H1 (cell line): ENCODE measurements around the gene MOSMO. TPM values are rescaled to one million over a fixed set of nuclear protein-coding genes. Genes with fewer than 3 reads are reported as not detected.

Source experiments
- CTCF ChIA-PET: fragments of 300-600 bp; sonication (Branson Sonifier 250); formaldehyde crosslinking; loops from one replicate; lab custom pipeline; 2021; ENCODE audit not compliant: partially characterized antibody; lab: Charles Lee
- POLR2A ChIA-PET: fragments of 300-600 bp; sonication (Branson Sonifier 250); formaldehyde crosslinking; loops from one replicate; lab custom pipeline; 2021; ENCODE audit warnings: inconsistent platforms; ENCODE audit not compliant: partially characterized antibody; lab: Charles Lee
- DNase-seq, 2 experiments: peaks; one replicate each; pipeline versions ENCODE4 v3.0.0 to v3.0.0-alpha.2; 2010 to 2022; ENCODE audit warnings: low spot score in 2 of 2, low read depth in 1 of 2, mixed read lengths in 1 of 2
- FAIRE-seq: peaks from 2 replicates; lab custom pipeline; 2011; peaks lifted over from hg19 to GRCh38; lab: Jason Lieb, UNC
- H2AFZ ChIP-seq: 2 replicates; pipeline ENCODE4 v1.8.1; 2012; ENCODE audit warnings: low read length, inconsistent platforms
- H2AK5ac ChIP-seq: 2 replicates; pipeline ENCODE4 v1.6.1; 2013; ENCODE audit warnings: low read depth, low read length
- H2BK120ac ChIP-seq: replicated peaks from 2 replicates; pipeline ENCODE3; 2013; ENCODE audit warnings: low read depth, low read length, inconsistent platforms
- H2BK12ac ChIP-seq: 2 replicates; pipeline ENCODE4 v1.6.1; 2013; ENCODE audit warnings: low read depth, low read length
- H2BK15ac ChIP-seq: 2 replicates; pipeline ENCODE4 v1.6.1; 2013; ENCODE audit warnings: low read length
- H2BK20ac ChIP-seq: 2 replicates; pipeline ENCODE4 v1.6.1; 2013; ENCODE audit warnings: low read length
- H2BK5ac ChIP-seq: 2 replicates; pipeline ENCODE4 v1.6.1; 2013; ENCODE audit warnings: low read depth, low read length
- H3K14ac ChIP-seq: 2 replicates; pipeline ENCODE4 v1.6.1; 2013; ENCODE audit warnings: inconsistent platforms; ENCODE audit not compliant: insufficient read length
- H3K18ac ChIP-seq: 2 replicates; pipeline ENCODE4 v1.6.1; 2013; ENCODE audit warnings: low read length; ENCODE audit errors: extremely low read depth
- H3K23ac ChIP-seq: 2 replicates; pipeline ENCODE4 v1.6.1; 2013; ENCODE audit warnings: inconsistent platforms; ENCODE audit not compliant: insufficient read length
- H3K23me2 ChIP-seq: 2 replicates; pipeline ENCODE4 v1.6.1; 2013; ENCODE audit warnings: low read depth, low read length
- H3K27ac ChIP-seq: 2 replicates; pipeline ENCODE4 v1.6.1; 2011; ENCODE audit warnings: low read depth, low read length, inconsistent platforms
- H3K27me3 ChIP-seq, 4 experiments: replicated peaks in 1 of 4; 1 replicate in 1 of 4; 2 replicates in 3 of 4; pipeline versions ENCODE4 v1.6.1 to v1.8.1; 2011 to 2013; ENCODE audit warnings: low read length in 3 of 4, mild to moderate bottlenecking in 3 of 4, inconsistent platforms in 2 of 4, mixed read lengths in 2 of 4, moderate library complexity in 1 of 4; ENCODE audit not compliant: control insufficient read depth in 3 of 4, insufficient read depth in 3 of 4; ENCODE audit errors: extremely low read depth in 1 of 4
- H3K36me3 ChIP-seq, 4 experiments: 2 replicates each; pipeline versions ENCODE4 v1.6.1 to v1.8.1; 2011 to 2013; ENCODE audit warnings: mild to moderate bottlenecking in 4 of 4, low read length in 3 of 4, moderate library complexity in 2 of 4, control low read depth in 1 of 4, inconsistent platforms in 1 of 4; ENCODE audit not compliant: insufficient read depth in 4 of 4, control insufficient read depth in 2 of 4
- H3K4ac ChIP-seq: replicated peaks from 2 replicates; pipeline ENCODE3; 2013; ENCODE audit warnings: low read length, low read depth, mixed read lengths, inconsistent platforms; ENCODE audit not compliant: insufficient read length
- H3K4me1 ChIP-seq, 4 experiments: replicated peaks in 1 of 4; 1 replicate in 1 of 4; 2 replicates in 3 of 4; pipeline versions ENCODE4 v1.6.1 to v1.8.1; 2011 to 2013; ENCODE audit warnings: low read length in 3 of 4, inconsistent platforms in 2 of 4, mixed read lengths in 1 of 4; ENCODE audit not compliant: insufficient read depth in 4 of 4, control insufficient read depth in 3 of 4
- H3K4me2 ChIP-seq, 2 experiments: 2 replicates each; pipeline versions ENCODE4 v1.6.1 to v1.8.1; 2011 to 2013; ENCODE audit warnings: low read depth in 2 of 2, low read length in 2 of 2, control low read depth in 1 of 2, inconsistent platforms in 1 of 2, mild to moderate bottlenecking in 1 of 2; ENCODE audit not compliant: insufficient read depth in 1 of 2
- H3K4me3 ChIP-seq, 4 experiments: fragments of 200-600, 300-600 bp in 1 of 4; sonication (generic), shearing (Covaris generic), sonication (Bioruptor Twin) in 1 of 4; 2 replicates each; pipeline versions ENCODE4 v1.5.1 to v1.8.1; 2011 to 2016; ENCODE audit warnings: low read length in 4 of 4, low read depth in 3 of 4, control low read depth in 2 of 4, inconsistent platforms in 2 of 4, mild to moderate bottlenecking in 2 of 4, mixed read lengths in 1 of 4, moderate library complexity in 1 of 4; ENCODE audit not compliant: insufficient read depth in 2 of 4; ENCODE audit errors: extremely low read depth in 1 of 4
- H3K56ac ChIP-seq: replicated peaks from 2 replicates; pipeline ENCODE3; 2013; ENCODE audit warnings: low read depth, mild to moderate bottlenecking, mixed read lengths, low read length, inconsistent platforms; ENCODE audit not compliant: insufficient read length
- H3K79me1 ChIP-seq: 2 replicates; pipeline ENCODE4 v1.6.1; 2013; ENCODE audit warnings: low read depth, low read length, control low read depth
- H3K79me2 ChIP-seq, 2 experiments: 2 replicates each; pipeline versions ENCODE4 v1.6.1 to v1.8.1; 2012 to 2013; ENCODE audit warnings: low read length in 2 of 2, mild to moderate bottlenecking in 2 of 2, inconsistent platforms in 1 of 2; ENCODE audit not compliant: insufficient read depth in 2 of 2, control insufficient read depth in 1 of 2
- H3K9ac ChIP-seq, 4 experiments: replicated peaks in 1 of 4; 1 replicate in 1 of 4; 2 replicates in 3 of 4; pipeline versions ENCODE4 v1.6.1 to v1.8.1; 2011 to 2013; ENCODE audit warnings: low read depth in 3 of 4, low read length in 3 of 4, control low read depth in 2 of 4, mild to moderate bottlenecking in 2 of 4, moderate library complexity in 2 of 4, inconsistent platforms in 1 of 4; ENCODE audit errors: extremely low read depth in 1 of 4
- H3K9me3 ChIP-seq, 2 experiments: 2 replicates each; pipeline versions ENCODE4 v1.6.1 to v1.8.1; 2012 to 2013; ENCODE audit warnings: mild to moderate bottlenecking in 2 of 2, moderate library complexity in 2 of 2, control low read depth in 1 of 2, inconsistent platforms in 1 of 2, low read depth in 1 of 2, low read length in 1 of 2, mixed read lengths in 1 of 2; ENCODE audit not compliant: insufficient read depth in 2 of 2
- H4K20me1 ChIP-seq, 2 experiments: replicated peaks in 1 of 2; 2 replicates each; pipeline versions ENCODE3 to v1.8.1; 2011 to 2013; ENCODE audit warnings: inconsistent platforms in 2 of 2, low read length in 2 of 2, mild to moderate bottlenecking in 1 of 2; ENCODE audit not compliant: insufficient read depth in 2 of 2, control insufficient read depth in 1 of 2
- H4K5ac ChIP-seq: 2 replicates; pipeline ENCODE4 v1.6.1; 2013; ENCODE audit warnings: low read length, low read depth, mixed read lengths, inconsistent platforms; ENCODE audit not compliant: insufficient read length
- H4K8ac ChIP-seq: 2 replicates; pipeline ENCODE4 v1.8.0; 2013; ENCODE audit warnings: mild to moderate bottlenecking, moderate library complexity, low read length, inconsistent platforms; ENCODE audit not compliant: insufficient read depth; ENCODE audit errors: extremely low read depth
- H4K91ac ChIP-seq: replicated peaks from 2 replicates; pipeline ENCODE3; 2013; ENCODE audit warnings: low read length, mixed read lengths, inconsistent platforms; ENCODE audit not compliant: insufficient read length
- BACH1 ChIP-seq: IDR thresholded peaks from 2 replicates; pipeline ENCODE4 v1.6.1; 2012; ENCODE audit warnings: low read length, improper control_type of control experiment
- HDAC2 ChIP-seq, 2 experiments: fragments of 300-600 bp in 1 of 2; sonication (generic) in 1 of 2; IDR thresholded peaks; 2 replicates each; pipeline ENCODE4 v1.6.1; 2011 to 2012; ENCODE audit warnings: low read depth in 2 of 2, low read length in 2 of 2, mild to moderate bottlenecking in 2 of 2, moderate library complexity in 2 of 2, borderline replicate concordance in 1 of 2, inconsistent platforms in 1 of 2
- KDM1A ChIP-seq: fragments of 200-600, 300-600 bp; sonication (generic); IDR thresholded peaks from 2 replicates; pipeline ENCODE4 v1.7.1; 2016; ENCODE audit warnings: mild to moderate bottlenecking, low read length, borderline replicate concordance
- MAFK ChIP-seq: IDR thresholded peaks from 2 replicates; pipeline ENCODE4 v1.6.1; 2012; ENCODE audit warnings: low read depth, mild to moderate bottlenecking, improper control_type of control experiment, low read length
- NRF1 ChIP-seq: IDR thresholded peaks from 2 replicates; pipeline ENCODE4 v1.6.1; 2011; ENCODE audit warnings: mild to moderate bottlenecking, low read depth, low read length, improper control_type of control experiment
- POLR2A ChIP-seq, 2 experiments: IDR thresholded peaks; 1 replicate in 1 of 2; 2 replicates in 1 of 2; pipeline ENCODE4 v1.6.1; 2011; ENCODE audit warnings: low read depth in 2 of 2, low read length in 2 of 2, mild to moderate bottlenecking in 2 of 2; ENCODE audit errors: control extremely low read depth in 1 of 2
- TCF12 ChIP-seq: IDR thresholded peaks from 2 replicates; pipeline ENCODE4 v1.6.1; 2011; ENCODE audit warnings: low read depth, mild to moderate bottlenecking, low read length
- ZNF274 ChIP-seq: IDR thresholded peaks from 2 replicates; pipeline ENCODE4 v1.7.0; 2012; ENCODE audit warnings: low read length, borderline replicate concordance; ENCODE audit errors: extremely low read depth
- polyA plus RNA-seq, 7 experiments: library from polyadenylated mRNA; depleted of rRNA in 3 of 7; stranded (reverse) in 5 of 7; unstranded in 2 of 7; fragments of >200 nt in 5 of 7; fragments of 200-250 nt in 2 of 7; gene quantifications; 1 replicate in 5 of 7; 2 replicates in 1 of 7; 4 replicates in 1 of 7; pipeline versions ENCODE4 v1.2.1 to v1.2.3, GENCODE V29; 2011 to 2013; ENCODE audit warnings: missing spikeins in 2 of 7, mixed read lengths in 2 of 7
- total RNA-seq: library from RNA; stranded (reverse); fragmentation: NEBNext Ultra II Directional; extraction: Animal tissue kit (Norgen Biotek cat#: 25700); gene quantifications from 2 replicates; pipeline ENCODE4 v1.2.1, GENCODE V29; 2021

MOSMO gene
- total and polyA plus RNA-seq, 2 of the 8 experiments (the other 6 are each of a cell fraction or from before 2014, with no cell fraction given): 8.6 to 14.8 TPM

GRCh38 chr16:22130528-22130927 lies 122.6 kb downstream of the MOSMO start:
- Histone ChIP-seq H4K20me1 (no peaks in the 10 kb centered on the region), H4K5ac (no peak overlapping the region), H3K79me2 (no peaks in the 10 kb centered on the region), H3K18ac (no peak overlapping the region), H4K8ac (no peak overlapping the region), H3K4me2 (no peak overlapping the region), H3K56ac (no peak overlapping the region), H3K27ac (no peak overlapping the region), H3K4ac (no peak overlapping the region), H2BK20ac (no peak overlapping the region), H3K9ac (no peak overlapping the region), H4K91ac (no peak overlapping the region), H3K4me3 (no peak overlapping the region), H2BK120ac (no peak overlapping the region), H3K36me3 (no peaks in the 10 kb centered on the region), H2AK5ac (no peak overlapping the region), H2AFZ (no peak overlapping the region), H3K27me3 (no peaks in the 10 kb centered on the region), H2BK5ac (no peak overlapping the region), H2BK15ac (no peak overlapping the region), H3K23ac (no peak overlapping the region), H3K4me1 (no peaks in the 10 kb centered on the region), H2BK12ac (no peak overlapping the region), H3K79me1 (no peaks in the 10 kb centered on the region), H3K14ac (no peak overlapping the region), H3K9me3 (no peaks in the 10 kb centered on the region), H3K23me2 (peaks cover 2% of the 10 kb centered on the region; the same call in 1 of the 2 replicates)
- TF ChIP-seq MAFK (no peak), TCF12 (no peak), BACH1 (no peak), NRF1 (no peak), HDAC2 (IDR thresholded peaks at IDR 0.05; ENCODE audit: borderline replicate concordance in 1 of 2, low read depth in 2 of 2, low read length in 2 of 2) (no peak), ZNF274 (no peak), KDM1A (no peak), POLR2A (IDR thresholded peaks at IDR 0.05; ENCODE audit: control extremely low read depth in 1 of 2, low read depth in 2 of 2, low read length in 2 of 2) (no peak)
- POLR2A ChIA-PET: no interaction called here
- FAIRE-seq (no peak), DNase-seq (no peak)
- CTCF ChIA-PET: interaction anchor here (1.1 to 5.8 kb wide), 4 partner anchors 9 to 57 kb away, joined by 3 to 60 read pairs (median 19); no protein-coding TSS in a partner anchor
